ENCODE data around the gene FNDC3B.

Gene FNDC3B

DNA sequence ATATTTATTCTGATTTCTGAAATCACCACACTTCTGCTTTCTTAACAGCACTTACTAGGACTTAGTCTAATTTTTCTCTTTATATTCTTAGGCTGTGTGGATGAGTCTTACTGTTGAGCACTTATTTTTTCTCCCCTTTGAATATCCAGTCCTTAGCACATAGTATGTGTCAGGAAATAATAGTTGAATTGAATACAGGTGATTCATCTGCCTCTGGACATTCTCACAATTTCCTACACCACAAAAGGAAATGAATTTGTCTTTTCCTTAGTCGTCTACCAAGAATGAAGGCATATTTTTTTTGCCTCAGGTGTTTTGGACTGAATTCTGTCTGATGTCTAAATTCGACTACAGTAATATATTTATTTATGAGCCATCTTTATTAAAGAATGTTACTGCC is 204.6 kb downstream of the FNDC3B start:
- TF ChIP-seq EZH2 (IDR thresholded peaks at IDR 0.05; ENCODE audit: borderline replicate concordance, low read length), result no peak
- TF ChIP-seq, protein P1, sequence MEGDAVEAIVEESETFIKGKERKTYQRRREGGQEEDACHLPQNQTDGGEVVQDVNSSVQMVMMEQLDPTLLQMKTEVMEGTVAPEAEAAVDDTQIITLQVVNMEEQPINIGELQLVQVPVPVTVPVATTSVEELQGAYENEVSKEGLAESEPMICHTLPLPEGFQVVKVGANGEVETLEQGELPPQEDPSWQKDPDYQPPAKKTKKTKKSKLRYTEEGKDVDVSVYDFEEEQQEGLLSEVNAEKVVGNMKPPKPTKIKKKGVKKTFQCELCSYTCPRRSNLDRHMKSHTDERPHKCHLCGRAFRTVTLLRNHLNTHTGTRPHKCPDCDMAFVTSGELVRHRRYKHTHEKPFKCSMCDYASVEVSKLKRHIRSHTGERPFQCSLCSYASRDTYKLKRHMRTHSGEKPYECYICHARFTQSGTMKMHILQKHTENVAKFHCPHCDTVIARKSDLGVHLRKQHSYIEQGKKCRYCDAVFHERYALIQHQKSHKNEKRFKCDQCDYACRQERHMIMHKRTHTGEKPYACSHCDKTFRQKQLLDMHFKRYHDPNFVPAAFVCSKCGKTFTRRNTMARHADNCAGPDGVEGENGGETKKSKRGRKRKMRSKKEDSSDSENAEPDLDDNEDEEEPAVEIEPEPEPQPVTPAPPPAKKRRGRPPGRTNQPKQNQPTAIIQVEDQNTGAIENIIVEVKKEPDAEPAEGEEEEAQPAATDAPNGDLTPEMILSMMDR (IDR thresholded peaks at IDR 0.05; ENCODE audit: low read length), result no peak
- no peaks in the 10 kb centered on the region for H3K4me1 ChIP-seq (ENCODE audit: insufficient read depth, low read length, severe bottlenecking)
- no peaks in the 10 kb centered on the region for H3K36me3 ChIP-seq (ENCODE audit: insufficient read depth, low read length)
- H4K20me1 ChIP-seq (ENCODE audit: insufficient read depth, low read length), result no peaks in the 10 kb centered on the region
- no peak overlapping the region for H3K9ac ChIP-seq (ENCODE audit: low read length)
- no peak overlapping the region for H3K4me2 ChIP-seq (ENCODE audit: low read length)
- no peaks in the 10 kb centered on the region; the same call in 1 of the 2 replicates for H3K27me3 ChIP-seq (ENCODE audit: insufficient read depth, low read length)
- no peak overlapping the region for H3K4me3 ChIP-seq (ENCODE audit: low read depth, low read length, poor library complexity, severe bottlenecking)
- H3F3A ChIP-seq (ENCODE audit: insufficient read depth, low read length), result no peaks in the 10 kb centered on the region
- no peak overlapping the region for H2AFZ ChIP-seq (ENCODE audit: low read length)
- no peaks in the 10 kb centered on the region for H3K9me2 ChIP-seq (ENCODE audit: low read depth, low read length)
- H3K27ac ChIP-seq (ENCODE audit: low read depth, low read length, poor library complexity, severe bottlenecking), result no peak overlapping the region
- no peaks in the 10 kb centered on the region; the same call in 1 of the 2 replicates for H3K9me3 ChIP-seq (ENCODE audit: low read length)
- H3K79me2 ChIP-seq (ENCODE audit: insufficient read depth, low read length), result no peaks in the 10 kb centered on the region

DNA sequence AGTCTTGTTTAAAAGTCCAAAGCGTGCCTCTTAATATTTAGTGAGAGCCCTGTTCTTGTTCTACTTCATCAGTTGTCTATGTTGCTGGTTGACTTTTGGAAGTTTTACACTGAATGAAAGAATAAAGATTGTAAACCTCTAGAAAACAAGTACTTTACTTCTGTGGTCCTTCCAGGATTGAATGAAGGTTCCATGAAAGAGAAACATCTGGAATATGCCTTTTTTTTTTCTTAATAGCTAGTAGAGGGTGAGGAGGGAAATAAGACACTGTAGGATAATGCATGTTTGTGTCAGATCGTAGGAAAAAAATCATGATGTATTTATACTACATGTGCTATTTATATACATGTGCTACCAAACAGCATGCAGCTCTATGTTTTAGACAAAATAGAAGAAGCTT is 205.9 kb downstream of the FNDC3B start:
- Histone ChIP-seq H3K27ac (ENCODE audit: low read depth, low read length, poor library complexity, severe bottlenecking) (no peak overlapping the region), H3K4me1 (ENCODE audit: insufficient read depth, low read length, severe bottlenecking) (no peaks in the 10 kb centered on the region), H3K4me3 (ENCODE audit: low read depth, low read length, poor library complexity, severe bottlenecking) (no peak overlapping the region), H4K20me1 (ENCODE audit: insufficient read depth, low read length) (no peaks in the 10 kb centered on the region), H3K9ac (ENCODE audit: low read length) (no peak overlapping the region), H3K79me2 (ENCODE audit: insufficient read depth, low read length) (no peaks in the 10 kb centered on the region), H3K36me3 (ENCODE audit: insufficient read depth, low read length) (no peaks in the 10 kb centered on the region), H3K4me2 (ENCODE audit: low read length) (no peak overlapping the region), H2AFZ (ENCODE audit: low read length) (no peak overlapping the region), H3K9me3 (ENCODE audit: low read length) (no peaks in the 10 kb centered on the region; the same call in 1 of the 2 replicates), H3F3A (ENCODE audit: insufficient read depth, low read length) (no peaks in the 10 kb centered on the region), H3K27me3 (ENCODE audit: insufficient read depth, low read length) (no peaks in the 10 kb centered on the region; the same call in 1 of the 2 replicates), H3K9me2 (ENCODE audit: low read depth, low read length) (no peaks in the 10 kb centered on the region)
- TF ChIP-seq, protein P1 (IDR thresholded peaks at IDR 0.05; ENCODE audit: low read length), result no peak
- no peak for TF ChIP-seq EZH2 (IDR thresholded peaks at IDR 0.05; ENCODE audit: borderline replicate concordance, low read length)

DNA sequence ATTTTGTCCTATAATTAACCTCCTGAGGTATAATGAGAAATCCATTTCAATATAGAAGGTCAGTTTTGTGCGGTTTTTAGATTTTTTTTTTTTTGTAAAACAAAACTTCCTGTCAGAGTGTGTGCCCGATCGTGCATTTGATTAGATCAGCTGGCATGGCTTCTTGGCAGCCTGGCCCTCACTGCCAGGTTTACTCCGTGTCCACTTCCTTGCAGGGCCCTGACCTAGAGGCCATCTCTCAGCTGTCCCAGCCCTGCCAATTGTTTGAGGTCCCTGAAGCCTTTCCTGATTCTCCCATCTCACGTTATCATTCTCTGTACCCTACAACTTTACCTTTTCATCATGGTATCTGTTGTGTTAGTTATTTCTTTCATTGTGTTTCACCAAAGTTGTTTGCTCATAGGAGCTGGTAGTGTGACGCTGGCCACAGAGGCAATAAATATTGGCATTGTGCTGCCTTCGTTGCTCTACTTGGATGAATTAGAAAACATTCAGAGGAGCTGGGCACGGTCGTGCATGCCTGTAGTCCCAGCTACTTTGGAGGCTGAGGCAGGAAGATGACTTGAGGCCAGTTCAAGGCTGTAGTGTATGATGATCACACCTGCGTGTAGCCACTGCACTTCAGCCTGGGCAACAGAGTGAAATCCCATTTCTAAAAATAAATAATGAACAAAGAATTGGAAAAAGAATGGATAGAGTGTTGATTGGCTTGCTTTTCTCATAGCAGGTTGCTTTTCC is 206.9 kb downstream of the FNDC3B start:
- no peaks in the 10 kb centered on the region for H3K9me2 ChIP-seq (ENCODE audit: low read depth, low read length)
- H4K20me1 ChIP-seq (ENCODE audit: insufficient read depth, low read length), result no peaks in the 10 kb centered on the region
- H3K4me2 ChIP-seq (ENCODE audit: low read length), result no peak overlapping the region
- no peaks in the 10 kb centered on the region for H3K36me3 ChIP-seq (ENCODE audit: insufficient read depth, low read length)
- H3K9ac ChIP-seq (ENCODE audit: low read length), result no peak overlapping the region
- no peaks in the 10 kb centered on the region for H3K4me1 ChIP-seq (ENCODE audit: insufficient read depth, low read length, severe bottlenecking)
- no peaks in the 10 kb centered on the region; the same call in 1 of the 2 replicates for H3K9me3 ChIP-seq (ENCODE audit: low read length)
- no peak overlapping the region for H3K4me3 ChIP-seq (ENCODE audit: low read depth, low read length, poor library complexity, severe bottlenecking)
- no peak overlapping the region for H2AFZ ChIP-seq (ENCODE audit: low read length)
- TF ChIP-seq, protein P1 (IDR thresholded peaks at IDR 0.05; ENCODE audit: low read length), result no peak
- TF ChIP-seq EZH2 (IDR thresholded peaks at IDR 0.05; ENCODE audit: borderline replicate concordance, low read length), result no peak
- H3F3A ChIP-seq (ENCODE audit: insufficient read depth, low read length), result no peaks in the 10 kb centered on the region
- H3K27ac ChIP-seq (ENCODE audit: low read depth, low read length, poor library complexity, severe bottlenecking), result no peak overlapping the region
- no peaks in the 10 kb centered on the region for H3K79me2 ChIP-seq (ENCODE audit: insufficient read depth, low read length)
- no peaks in the 10 kb centered on the region; the same call in 1 of the 2 replicates for H3K27me3 ChIP-seq (ENCODE audit: insufficient read depth, low read length)

Data from OCI-LY1 (cell line).